Eye (tissue), 1 donor: ENCODE data around the gene TBXA2R.
A peak's percentile ranks its signal among the peaks of the same experiment; 100 is the strongest.
"Not testable (repeated sequence)": the region's sequence is repeated elsewhere in the genome, so short reads cannot be mapped to it uniquely, and the experiment has no call there.

Experiments
- DNase-seq: peaks from one replicate; pipeline ENCODE4 v3.0.0-alpha.2; 2015

TBXA2R gene

GRCh38 chr19:3606690-3607289 lies at the start of gene TBXA2R:
Gene TBXA2R (minus strand): TSS chr19:3606875. CDS start chr19:3600634, 6,241 bp downstream.
- peak; percentile 38 for DNase-seq

- DNase-seq: peak; percentile 29
Observed at GRCh38 chr19:3656073-3656746, 49.5 kb upstream of the TBXA2R start.

- peak; percentile 62 for DNase-seq
Observed at GRCh38 chr19:3655402-3656072, 48.9 kb upstream of the TBXA2R start.

- DNase-seq: no peak
Observed at GRCh38 chr19:3653865-3654513, 47.3 kb upstream of the TBXA2R start.

- DNase-seq: no peak
Observed at GRCh38 chr19:3653081-3653795, 46.6 kb upstream of the TBXA2R start.

GRCh38 chr19:3652422-3652821 lies 45.7 kb upstream of the TBXA2R start:
- no peak for DNase-seq

- DNase-seq: no peak
Observed at GRCh38 chr19:3651684-3652083, 45.0 kb upstream of the TBXA2R start.

- DNase-seq: no peak
Observed at GRCh38 chr19:3649888-3650287, 43.2 kb upstream of the TBXA2R start.

GRCh38 chr19:3648037-3648905 lies 41.6 kb upstream of the TBXA2R start:
- DNase-seq: no peak

- DNase-seq: not testable (repeated sequence)
Observed at GRCh38 chr19:3647102-3647501, 40.4 kb upstream of the TBXA2R start.

- no peak for DNase-seq
Observed at GRCh38 chr19:3646336-3647092, 39.8 kb upstream of the TBXA2R start.

GRCh38 chr19:3645726-3646125 lies 39.1 kb upstream of the TBXA2R start:
- no peak for DNase-seq

GRCh38 chr19:3645067-3645396 lies 38.4 kb upstream of the TBXA2R start:
- no peak for DNase-seq

- DNase-seq: no peak
Observed at GRCh38 chr19:3644351-3645066, 37.8 kb upstream of the TBXA2R start.

GRCh38 chr19:3643674-3644313 lies 37.1 kb upstream of the TBXA2R start:
- no peak for DNase-seq

- no peak for DNase-seq
Observed at GRCh38 chr19:3642987-3643673, 36.5 kb upstream of the TBXA2R start.

GRCh38 chr19:3642296-3642695 lies 35.6 kb upstream of the TBXA2R start:
- no peak for DNase-seq

- no peak for DNase-seq
Observed at GRCh38 chr19:3641515-3642269, 35.0 kb upstream of the TBXA2R start.

GRCh38 chr19:3639479-3639878 lies 32.8 kb upstream of the TBXA2R start:
- DNase-seq: no peak
